Coronary artery (tissue), 2 donors: ENCODE results near the gene MYO5A.
A peak's percentile ranks its signal among the peaks of the same experiment; 100 is the strongest.
"Not testable (repeated sequence)": the region's sequence is repeated elsewhere in the genome, so short reads cannot be mapped to it uniquely, and the experiment has no call there.

ENCODE experiments used
- DNase-seq: peaks from one replicate; pipeline ENCODE4 v3.0.0-alpha.2; 2017; ENCODE audit warnings: low spot score
- H3K27ac ChIP-seq, 2 donors: fragments of 200-600 bp; sonication (generic); one replicate each; pipeline ENCODE4 v1.5.1; 2016 to 2019
- H3K4me3 ChIP-seq: fragments of 200-600 bp; sonication (generic); 2 replicates; pipeline ENCODE4 v1.5.1; 2016; ENCODE audit warnings: mild to moderate bottlenecking, moderate library complexity
- CTCF ChIP-seq: fragments of 200-600 bp; sonication (generic); IDR thresholded peaks from one replicate; pipeline ENCODE4 v1.5.1; 2019; ENCODE audit warnings: antibody characterized with exemption

The MYO5A gene

GRCh38 chr15:52556524-52557273, 28.0 kb upstream of the MYO5A start:
- no peak overlapping the region for H3K4me3 ChIP-seq
- no peak for DNase-seq
- no peak for TF ChIP-seq CTCF
- no peak overlapping the region for H3K27ac ChIP-seq

- no peak overlapping the region for H3K4me3 ChIP-seq
- TF ChIP-seq CTCF, result no peak
- H3K27ac ChIP-seq, result peak overlapping the region in 1 of 2 donors; percentile 2
- DNase-seq, result no peak
These were observed 23.6 kb upstream of the MYO5A start for GRCh38 chr15:52552303-52552702.

GRCh38 chr15:52551762-52552161, 23.1 kb upstream of the MYO5A start:
- no peak for DNase-seq
- Histone ChIP-seq H3K4me3 (no peak overlapping the region), H3K27ac (no peak overlapping the region)
- no peak for TF ChIP-seq CTCF

- H3K4me3 ChIP-seq, DNase-seq, H3K27ac ChIP-seq: not testable (repeated sequence)
These were observed 22.5 kb upstream of the MYO5A start for GRCh38 chr15:52551186-52551585.

- no peak for DNase-seq
- no peak for TF ChIP-seq CTCF
- no peak overlapping the region for H3K27ac ChIP-seq
- no peak overlapping the region for H3K4me3 ChIP-seq
These were observed 17.5 kb upstream of the MYO5A start for GRCh38 chr15:52546031-52546751.

- TF ChIP-seq CTCF, result no peak
- DNase-seq, result no peak
- Histone ChIP-seq H3K27ac (no peak overlapping the region), H3K4me3 (no peak overlapping the region)
These were observed 11.8 kb upstream of the MYO5A start for GRCh38 chr15:52540374-52541012.

- H3K27ac ChIP-seq, result no peak overlapping the region
- TF ChIP-seq CTCF, result no peak
- no peak overlapping the region for H3K4me3 ChIP-seq
- DNase-seq, result no peak
These were observed 8.8 kb upstream of the MYO5A start for GRCh38 chr15:52537459-52537858.
